Cardiac septum (tissue), 1 donor: Measurements from ENCODE around the gene AKIRIN2. TPM values are rescaled to one million over a fixed set of nuclear protein-coding genes. Genes with fewer than 3 reads are reported as not detected.
"Not testable (repeated sequence)": the region's sequence is repeated elsewhere in the genome, so short reads cannot be mapped to it uniquely, and the experiment has no call there.

Experiments
- DNase-seq: peaks from one replicate; pipeline ENCODE4 v3.0.0-alpha.2; 2020; ENCODE audit warnings: low spot score
- intact Hi-C: fragments of 100-400 bp; cut with DNase I; formaldehyde crosslinking; loops from one replicate; pipeline ENCODE4 v1.14.0; 2022
- total RNA-seq: library from RNA; stranded (reverse); fragmentation: NEBNext Ultra II Directional; extraction: Animal tissue kit (Norgen Biotek cat#: 25700); gene quantifications from one replicate; pipeline ENCODE4 v1.2.1, GENCODE V29; 2021
- donor health status: DM: no; HTN: no; CAD: no.

AKIRIN2 gene
- total RNA-seq, 1 donor from 2014 or later, result 52.8 TPM

- intact Hi-C loops, result no loop called here
- DNase-seq, result no peak
Observed at GRCh38 chr6:87722540-87723169, 20.6 kb upstream of the AKIRIN2 start.

GRCh38 chr6:87721311-87721710 is 19.3 kb upstream of the AKIRIN2 start:
- intact Hi-C loops, result no loop called here
- no peak for DNase-seq

- intact Hi-C loops, result no loop called here
- no peak for DNase-seq
Observed at GRCh38 chr6:87718662-87719433, 16.8 kb upstream of the AKIRIN2 start.

DNA sequence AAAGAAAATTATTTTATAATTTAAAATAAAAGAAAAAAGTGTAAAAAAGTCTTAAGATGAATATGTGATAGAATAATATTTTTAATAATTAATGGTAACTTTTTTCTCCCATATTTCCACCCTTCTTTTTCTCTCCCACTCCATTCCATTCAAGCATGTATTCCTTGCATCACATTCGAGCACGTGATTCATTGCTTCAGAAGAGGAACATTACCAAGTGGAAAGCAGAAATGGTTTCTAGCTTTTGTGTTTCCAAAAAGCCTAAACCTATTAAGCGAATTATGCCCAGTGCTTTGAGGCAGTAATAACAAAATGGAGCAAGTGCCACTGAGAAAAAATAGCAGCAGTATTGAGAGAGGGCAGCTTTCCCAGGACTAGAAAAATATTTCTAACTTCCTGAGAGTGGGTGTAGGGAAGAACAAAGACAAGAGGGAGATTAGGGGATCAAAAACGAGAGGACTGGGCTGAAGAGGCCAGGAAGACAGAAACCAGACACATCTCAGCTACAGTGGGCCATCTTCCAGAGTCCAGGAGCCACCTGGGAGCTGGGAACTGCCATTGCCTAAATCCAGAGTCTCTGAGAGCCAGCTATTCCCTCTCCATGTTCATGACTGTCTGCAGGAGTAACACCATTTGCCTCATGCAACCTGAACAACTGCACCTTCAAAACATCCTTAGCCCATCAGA is 15.0 kb upstream of the AKIRIN2 start:
- intact Hi-C loops, result no loop called here
- DNase-seq, result no peak

GRCh38 chr6:87714093-87714842 is 12.2 kb upstream of the AKIRIN2 start:
- intact Hi-C loops, result no loop called here

DNA sequence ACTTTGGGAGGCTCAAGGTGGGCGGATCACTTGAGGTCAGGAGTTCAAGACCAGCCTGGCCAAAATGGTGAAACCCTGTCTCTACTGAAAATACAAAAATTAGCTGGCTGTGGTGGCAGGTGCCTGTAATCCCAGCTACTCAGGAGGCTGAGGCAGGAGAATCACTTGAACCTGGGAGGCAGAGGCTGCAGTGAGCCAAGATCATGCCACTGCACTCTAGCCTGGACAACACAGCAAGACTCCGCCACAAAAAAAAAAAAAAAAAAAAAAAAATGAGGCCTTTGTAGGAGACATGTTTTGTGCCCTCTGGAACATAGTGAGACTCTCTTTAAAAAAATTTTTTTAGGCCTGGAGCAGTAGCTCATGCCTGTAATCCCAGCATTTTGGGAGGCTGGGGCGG is 10.7 kb upstream of the AKIRIN2 start:
- DNase-seq, intact Hi-C loops: not testable (repeated sequence)

More at GRCh38 chr6:87714093-87714842, 12.2 kb upstream of the AKIRIN2 start:
- DNase-seq, result no peak

DNA sequence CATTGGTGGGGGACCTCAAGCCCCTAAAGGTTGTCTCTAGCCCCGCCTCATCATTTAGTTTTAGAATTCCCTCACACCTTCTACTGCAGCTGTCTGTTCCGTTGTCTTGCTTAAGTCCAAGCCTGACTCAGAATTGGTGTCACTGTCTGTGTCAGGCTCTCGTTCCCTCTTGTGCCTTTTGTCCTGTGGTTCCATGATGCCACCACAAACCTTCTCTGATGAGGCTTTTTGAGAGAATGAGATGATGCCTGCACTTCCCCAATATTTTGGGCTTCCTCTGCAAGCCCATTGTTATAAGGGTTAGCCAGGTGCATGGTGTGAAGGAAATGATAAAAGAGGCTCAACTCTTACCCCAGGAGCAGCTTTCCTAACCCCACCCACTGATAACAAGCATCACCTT is 8.1 kb upstream of the AKIRIN2 start:
- intact Hi-C loops, result no loop called here
- DNase-seq, result no peak

DNA sequence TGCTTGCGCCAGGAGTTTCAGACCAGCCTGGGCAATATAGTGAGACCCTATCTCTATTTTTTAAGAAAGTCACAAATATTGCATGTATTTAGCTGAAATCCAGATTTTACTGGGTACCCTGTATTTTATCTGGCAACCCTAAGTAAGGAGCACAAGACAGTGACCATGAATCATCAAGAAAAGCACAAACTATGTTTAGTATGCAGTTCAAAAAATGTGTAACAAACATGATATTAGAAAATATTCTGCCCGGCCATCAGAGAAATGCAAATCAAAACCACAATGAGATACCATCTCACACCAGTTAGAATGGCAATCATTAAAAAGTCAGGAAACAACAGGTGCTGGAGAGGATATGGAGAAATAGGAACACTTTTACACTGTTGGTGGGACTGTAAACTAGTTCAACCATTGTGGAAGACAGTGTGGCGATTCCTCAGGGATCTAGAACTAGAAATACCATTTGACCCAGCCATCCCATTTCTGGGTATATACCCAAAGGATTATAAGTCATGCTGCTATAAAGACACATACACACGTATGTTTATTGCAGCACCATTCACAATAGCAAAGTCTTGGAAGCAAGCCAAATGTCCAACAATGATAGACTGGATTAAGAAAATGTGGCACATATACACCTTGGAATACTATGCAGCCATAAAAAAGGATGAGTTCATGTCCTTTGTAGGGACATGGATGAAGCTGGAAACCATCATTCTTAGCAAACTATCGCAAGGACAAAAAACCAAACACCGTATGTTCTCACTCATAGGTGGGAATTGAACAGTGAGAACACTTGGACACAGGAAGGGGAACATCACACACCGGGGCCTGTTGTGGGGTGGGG is 6.8 kb upstream of the AKIRIN2 start:
- DNase-seq, intact Hi-C loops: not testable (repeated sequence)

DNA sequence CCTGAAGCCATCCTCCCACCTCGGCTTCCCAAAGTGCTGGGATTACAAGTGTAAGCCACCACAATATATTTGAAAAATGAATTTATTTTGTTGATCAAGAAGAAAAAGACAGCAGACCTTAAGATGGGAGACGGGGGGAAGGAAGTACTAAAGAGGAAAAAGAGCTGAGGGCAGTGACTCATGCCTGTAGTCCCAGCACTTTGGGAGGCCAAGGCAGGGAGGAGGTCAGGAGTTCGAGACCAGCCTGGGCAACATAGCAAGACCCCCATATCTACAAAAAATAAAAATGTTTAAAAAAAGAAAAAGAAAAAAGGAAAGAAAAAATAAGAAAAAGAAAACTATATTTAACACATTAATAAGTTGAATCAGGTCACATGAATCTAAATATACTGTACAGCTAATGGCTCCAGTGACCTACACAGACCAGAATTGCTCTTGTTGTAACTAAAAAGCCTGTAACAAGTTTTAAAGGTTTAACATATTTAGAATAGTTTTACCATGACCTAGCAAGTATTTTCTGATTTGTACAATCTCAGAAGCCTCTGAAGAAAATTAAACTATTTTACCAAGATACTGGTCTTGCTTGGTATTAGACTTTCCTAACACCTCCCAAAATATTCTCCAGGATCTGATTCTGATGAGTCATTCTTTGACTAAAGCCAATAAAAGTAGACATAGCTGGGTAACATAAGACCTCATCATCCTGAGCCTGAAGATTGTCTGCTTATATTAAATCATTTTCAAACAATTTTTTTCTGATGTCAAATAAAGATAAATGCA is 4.3 kb upstream of the AKIRIN2 start:
- no peak for DNase-seq
- intact Hi-C loops, result no loop called here

DNA sequence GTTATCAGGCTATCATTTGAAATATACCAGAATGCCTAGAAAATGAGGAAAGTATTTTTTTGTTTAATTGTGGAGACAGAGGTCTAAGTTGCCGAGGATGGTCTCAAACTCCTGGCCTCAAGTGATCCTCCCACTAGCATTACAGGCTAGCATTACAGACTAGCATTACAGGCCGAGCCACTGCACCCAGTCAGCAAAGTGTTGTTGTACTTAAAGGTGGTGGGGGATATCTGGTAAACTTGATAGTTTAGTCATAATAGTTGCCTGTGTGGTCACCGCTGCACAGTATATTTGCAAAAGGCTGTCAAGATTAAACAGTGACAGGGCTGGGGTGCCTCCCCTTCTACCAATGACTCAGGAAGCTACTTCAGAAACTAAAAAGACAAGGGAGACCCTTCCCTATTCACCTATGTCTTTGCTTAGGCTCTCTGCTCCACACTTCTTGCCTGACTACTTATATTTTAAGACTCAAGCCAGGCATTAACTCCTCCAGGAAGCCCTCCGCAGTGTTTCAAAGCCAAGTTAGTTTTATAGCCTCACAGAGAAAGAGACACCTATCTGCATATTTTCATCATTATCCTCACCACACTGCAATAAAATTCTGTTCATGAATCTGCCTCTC is 3.1 kb upstream of the AKIRIN2 start:
- intact Hi-C loops, result no loop called here
- DNase-seq, result no peak

DNA sequence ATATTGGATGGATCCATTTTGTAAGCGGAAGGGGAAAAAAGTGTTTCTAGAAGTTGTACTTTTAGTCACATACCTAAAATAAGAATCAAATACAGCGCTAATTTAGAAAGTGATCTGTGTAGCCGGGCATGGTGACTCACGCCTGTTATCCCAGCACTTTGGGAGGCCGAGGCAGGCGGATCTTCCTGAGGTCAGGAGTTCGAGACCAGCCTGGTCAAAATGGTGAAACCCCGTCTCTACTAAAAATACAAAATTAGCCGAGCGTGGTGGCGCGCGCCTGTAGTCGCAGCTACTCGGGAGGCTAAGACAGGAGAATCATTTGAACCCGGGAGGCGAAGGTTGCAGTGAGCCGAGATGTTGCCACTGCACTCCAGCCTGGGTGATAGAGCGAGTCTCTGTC is 1.0 kb upstream of the AKIRIN2 start:
- intact Hi-C loops, result loop anchor here (5.0 kb wide), 1 partner anchor 111 kb away; the partner anchor contains the start of gene ORC3
- DNase-seq, result not testable (repeated sequence)

DNA sequence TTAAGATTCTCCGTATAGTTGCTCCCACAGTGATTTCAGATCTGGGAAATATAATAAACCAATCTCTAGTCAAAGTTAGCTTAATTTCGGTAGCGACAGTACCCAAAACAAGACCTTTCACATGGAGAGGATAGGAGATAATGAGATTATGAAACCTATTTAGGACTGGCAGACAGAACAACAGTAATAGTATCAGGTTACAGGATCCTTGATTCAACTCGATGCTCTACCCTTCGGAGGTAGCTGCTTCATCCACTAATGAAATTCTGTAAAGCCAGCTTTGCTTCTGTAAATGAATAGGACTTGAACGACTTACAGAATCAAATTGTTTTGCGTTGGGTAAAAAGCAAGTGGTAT is 534 bp upstream of the AKIRIN2 start:
- intact Hi-C loops, result loop anchor here (5.0 kb wide), 1 partner anchor 110 kb away; the partner anchor contains the start of gene ORC3
- no peak for DNase-seq

DNA sequence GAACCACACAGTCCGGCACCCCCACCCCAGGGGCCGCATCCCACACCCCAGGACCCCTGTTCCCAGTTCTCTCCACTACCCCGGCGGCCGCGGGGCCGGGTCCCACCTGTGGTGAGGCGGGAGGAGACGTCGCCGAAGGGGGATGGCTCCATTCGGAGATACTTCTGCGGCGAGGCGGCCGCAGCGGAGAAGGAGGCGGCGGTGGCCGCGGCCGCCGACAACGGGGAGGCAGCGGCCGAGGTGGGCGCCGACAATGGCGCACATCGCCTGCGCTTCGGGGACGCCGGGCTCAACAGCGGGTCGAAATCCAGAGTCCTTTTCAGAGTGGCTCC is 723 bp downstream of the AKIRIN2 start:
- DNase-seq, result no peak
- intact Hi-C loops, result loop anchor here (2.0 to 5.0 kb wide), 4 partner anchors 39 to 547 kb away; partner anchors contain the start of genes ORC3, SLC35A1 and ZNF292

DNA sequence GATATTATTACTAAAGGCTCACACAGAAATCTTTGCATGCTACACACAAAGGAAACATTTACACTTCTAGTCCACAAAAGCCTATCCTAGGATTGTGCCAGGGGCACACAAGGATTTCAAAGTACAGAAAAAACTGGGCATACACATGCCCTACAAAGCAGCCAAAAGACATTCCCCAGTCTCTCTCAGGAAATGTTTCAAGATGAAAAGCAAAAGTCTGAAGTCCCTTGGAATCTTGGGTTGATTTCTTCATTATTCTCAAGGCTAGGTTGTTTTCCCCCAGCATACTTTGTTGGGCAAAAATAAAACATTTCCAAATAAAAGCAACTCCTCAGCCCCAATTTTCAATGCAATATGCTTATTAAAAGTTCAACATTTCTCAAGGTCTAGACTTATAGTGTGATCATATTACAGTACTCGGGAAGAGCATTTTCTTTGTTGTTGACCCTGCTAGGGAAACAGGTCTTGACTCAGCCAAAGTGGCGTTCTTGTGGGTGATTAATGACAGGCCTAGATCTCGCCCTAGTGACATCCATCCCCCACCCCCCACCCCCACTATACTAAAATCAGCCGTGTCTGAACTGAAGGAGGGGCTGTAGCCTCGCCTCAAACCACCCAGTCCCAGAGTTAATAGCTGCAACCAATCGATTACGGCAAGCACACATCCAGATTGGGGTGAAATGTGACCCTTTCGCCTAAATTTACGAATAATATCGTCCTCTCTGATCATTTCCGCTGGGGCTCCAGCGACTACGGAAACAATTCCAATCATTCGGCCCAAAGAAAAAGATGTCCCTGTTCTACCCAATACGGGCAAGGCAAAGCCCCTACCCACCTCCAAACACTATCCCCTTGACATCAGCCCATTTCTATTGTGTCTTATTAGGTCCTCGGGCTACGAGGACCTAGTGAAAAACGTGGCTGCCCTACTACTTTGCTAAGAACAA is 1.4 kb downstream of the AKIRIN2 start:
- intact Hi-C loops, result loop anchor here (2.0 to 5.0 kb wide), 4 partner anchors 38 to 546 kb away; partner anchors contain the start of genes ORC3, SLC35A1 and ZNF292
- no peak for DNase-seq

DNA sequence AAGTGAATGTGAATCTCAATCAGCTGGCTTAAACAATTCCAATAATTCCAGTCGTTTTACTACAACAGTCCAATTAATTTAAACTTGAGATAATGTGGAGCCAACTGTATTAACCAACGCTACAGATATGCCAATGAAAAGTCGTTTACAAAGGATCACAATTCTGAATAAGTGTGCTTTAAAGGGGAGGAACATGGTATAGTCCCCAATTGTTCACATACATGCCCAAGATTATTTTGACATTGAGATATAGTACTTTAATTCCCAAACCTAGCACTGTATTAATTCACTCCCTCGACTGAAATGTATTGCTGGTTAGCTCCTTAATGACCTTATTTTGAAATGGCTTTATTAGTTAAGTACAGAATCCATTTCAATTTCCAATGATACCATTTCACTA is 2.5 kb downstream of the AKIRIN2 start:
- intact Hi-C loops, result loop anchor here (10.0 kb wide), 1 partner anchor 95 kb away; no protein-coding TSS in a partner anchor
- no peak for DNase-seq

DNA sequence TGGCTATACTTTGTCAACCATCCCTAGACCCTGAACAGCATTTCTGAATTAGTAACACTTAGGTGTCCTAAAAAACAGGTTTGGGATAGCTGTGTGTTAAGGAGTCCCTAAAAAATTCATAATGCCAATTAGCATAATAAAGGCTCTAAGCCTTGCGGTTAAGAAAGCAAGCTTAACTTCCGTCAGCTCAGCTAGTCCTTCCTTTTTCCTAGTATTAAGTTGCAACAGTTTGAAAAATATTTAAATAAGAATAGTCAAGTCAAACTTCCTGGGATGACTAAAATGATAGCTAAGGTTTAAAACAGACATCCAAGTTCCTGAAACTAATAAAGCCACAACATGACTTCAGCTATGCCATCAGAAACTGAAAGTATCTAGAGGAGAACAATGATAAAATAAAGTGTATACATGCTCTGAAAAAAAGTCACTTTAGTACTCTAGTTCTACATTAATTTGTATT is 3.5 kb downstream of the AKIRIN2 start:
- intact Hi-C loops, result loop anchor here (10.0 kb wide), 1 partner anchor 96 kb away; no protein-coding TSS in a partner anchor
- no peak for DNase-seq
